ENCODE data around the gene DNAH1.
A peak's percentile ranks its signal among the peaks of the same experiment; 100 is the strongest.

The DNAH1 gene

DNA sequence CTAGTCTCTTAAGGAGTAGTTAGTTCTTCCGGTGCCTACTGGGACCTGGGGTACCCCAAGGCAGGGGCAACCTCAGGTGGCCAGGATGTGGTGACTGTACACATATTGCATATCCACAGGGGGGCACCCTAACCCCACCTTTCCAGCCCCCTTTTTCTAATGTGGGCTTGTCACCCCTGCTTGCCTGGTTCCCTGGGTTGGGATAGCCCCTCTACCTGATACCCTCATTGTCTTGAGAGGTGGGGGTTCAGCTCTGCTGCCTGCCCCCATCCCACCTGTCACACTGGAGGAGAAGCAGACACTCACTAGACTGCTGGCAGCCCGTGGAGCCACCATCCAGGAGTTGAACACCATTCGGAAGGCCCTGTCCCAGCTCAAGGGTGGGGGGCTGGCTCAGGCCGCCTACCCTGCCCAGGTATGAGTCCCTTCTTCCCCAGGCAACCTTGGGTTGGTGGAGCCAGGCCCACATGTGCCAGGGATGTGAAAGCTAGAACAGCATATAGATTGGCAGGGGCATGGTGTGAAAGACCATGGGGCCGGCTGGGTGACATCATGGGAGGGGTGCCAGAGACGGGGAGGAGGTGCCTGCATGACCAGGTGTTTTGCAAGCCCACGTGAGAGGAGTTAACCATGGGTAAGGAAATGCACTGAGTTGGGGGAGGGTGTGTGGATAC, 24.5 kb upstream of the DNAH1 start:
- no peak for DNase-seq

- no peak for DNase-seq
Measured at GRCh38 chr3:52292247-52293065, 23.7 kb upstream of the DNAH1 start.

- no peak for DNase-seq
Measured at GRCh38 chr3:52293491-52294319, 22.4 kb upstream of the DNAH1 start.

GRCh38 chr3:52294320-52295150, 21.6 kb upstream of the DNAH1 start:
- no peak for DNase-seq

GRCh38 chr3:52295671-52296208, 20.4 kb upstream of the DNAH1 start:
- DNase-seq = no peak

DNA sequence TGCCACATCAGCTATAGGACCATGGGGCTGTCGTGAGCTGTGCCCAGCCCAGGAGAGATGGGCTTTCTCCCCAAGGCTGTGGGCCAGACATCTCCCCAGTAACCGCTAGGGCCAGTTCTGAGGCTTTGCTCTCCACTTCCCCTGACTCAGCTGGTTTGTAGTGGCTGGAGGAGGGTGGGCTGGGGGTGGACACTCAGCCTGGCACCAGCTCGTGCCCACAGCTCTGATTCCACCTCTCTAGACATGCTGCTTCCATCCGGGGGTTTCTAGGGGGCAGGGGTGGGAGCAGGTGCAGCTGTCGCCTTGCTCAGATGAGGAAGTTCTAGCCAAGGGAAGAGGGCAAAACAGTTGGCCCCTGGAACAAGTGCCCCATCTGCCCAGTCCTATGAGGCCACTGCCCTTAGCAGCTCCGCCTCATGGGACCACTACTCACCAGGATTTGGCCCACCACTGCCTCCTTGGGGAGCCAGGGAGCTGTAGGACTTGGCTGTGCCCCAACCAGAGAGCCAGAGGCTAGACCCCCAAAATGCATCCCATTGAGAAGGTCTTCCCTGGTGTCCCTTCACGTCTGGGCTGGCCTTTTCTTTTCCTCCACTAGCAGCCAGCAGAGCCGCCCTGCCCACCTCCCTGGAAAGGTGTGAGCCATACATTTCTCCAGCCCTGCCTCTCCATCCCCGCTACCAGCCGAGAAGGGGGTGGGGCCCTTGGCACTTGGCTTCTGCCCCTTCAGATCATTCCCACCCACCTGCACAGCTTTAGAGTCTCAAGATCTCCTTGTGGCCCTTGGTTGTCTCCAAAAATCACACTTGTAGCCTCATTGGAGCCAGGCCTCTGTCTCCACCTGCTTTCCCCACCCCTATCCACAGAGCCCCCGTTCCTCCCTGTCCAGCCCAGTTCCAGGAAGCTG, 18.6 kb upstream of the DNAH1 start:
- DNase-seq = no peak

DNA sequence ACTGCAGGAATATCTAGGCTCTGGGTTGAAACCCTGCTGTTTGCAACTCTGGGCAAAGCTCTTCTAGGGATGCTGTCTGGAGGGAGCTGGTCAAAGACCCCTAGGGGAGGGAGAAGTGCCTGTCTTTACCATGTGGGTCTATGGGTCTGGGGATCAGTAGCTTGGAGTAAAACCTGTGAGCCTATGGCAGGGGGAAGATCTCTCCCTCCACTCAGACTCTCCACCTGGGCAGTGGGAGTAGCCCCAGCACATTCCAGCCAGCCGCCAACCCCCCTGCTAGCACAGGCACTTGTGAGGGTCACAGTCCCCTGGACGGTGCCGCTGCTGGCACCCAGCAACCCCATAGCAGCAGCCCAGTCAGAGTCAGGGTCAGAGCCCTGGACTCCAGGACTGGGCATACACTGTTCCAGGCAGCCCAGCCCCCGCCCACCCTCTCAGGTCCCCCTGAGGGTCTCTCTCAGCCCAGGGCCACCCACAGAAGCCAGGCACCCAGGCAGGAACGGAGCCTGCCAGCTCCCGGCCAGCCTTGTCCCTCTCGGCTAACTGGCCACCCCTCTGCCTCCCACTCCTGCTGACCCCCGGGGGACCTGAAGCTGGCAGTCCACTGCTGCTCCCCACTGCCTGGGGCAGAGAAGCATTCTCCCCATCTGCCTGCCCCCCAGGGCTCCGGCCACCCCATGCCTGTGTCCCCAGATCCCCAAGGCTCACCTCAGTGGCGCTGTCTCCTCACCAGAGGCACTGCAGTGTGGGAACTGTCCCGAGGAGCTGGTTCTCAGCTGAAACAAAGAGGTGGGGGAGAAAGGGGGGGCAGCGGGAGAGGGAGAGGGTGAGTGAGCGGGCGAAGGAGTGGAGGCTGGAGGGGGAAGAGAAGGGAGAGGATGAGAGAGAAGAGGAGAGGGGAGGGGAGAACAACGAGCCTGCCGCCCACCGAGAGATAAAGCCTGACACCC, 17.7 kb upstream of the DNAH1 start:
- DNase-seq = no peak

- DNase-seq = no peak
Measured at GRCh38 chr3:52299247-52299878, 16.8 kb upstream of the DNAH1 start.

DNA sequence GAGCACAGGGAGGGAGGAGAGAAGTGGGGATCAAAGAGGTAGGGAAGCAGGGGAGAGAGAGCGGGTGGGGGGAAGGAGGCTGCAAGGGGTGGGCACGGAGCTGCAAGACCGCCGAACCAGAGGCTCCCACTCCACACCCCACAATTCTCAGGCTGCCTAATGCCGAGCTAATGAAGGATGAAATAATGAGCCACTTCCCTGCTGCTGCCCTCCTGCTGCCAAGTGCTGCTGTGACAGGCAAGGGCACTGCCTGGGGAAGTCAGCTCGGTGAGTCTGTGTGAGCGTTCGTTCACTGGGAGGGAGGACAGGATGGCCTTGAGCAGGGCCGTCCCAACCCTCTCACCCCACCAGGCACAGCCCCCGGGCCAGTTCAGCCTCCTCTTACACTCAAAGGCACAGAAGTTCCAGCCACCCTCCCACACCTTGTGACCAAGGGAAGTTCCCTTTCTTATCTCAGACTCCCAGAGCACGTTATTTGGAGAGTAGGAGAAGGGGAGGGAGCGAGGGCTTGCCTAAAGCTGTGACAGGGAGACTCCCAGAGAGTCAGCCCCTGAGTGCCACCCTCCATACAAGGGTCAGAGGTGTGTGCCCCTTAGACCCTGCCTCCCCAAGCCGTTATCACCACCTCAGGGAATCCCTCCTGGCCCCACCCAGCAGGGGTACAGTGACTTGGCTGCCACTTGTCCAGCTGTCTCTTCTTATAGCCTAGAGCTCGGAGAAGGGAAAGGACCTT, 16.1 kb upstream of the DNAH1 start:
- DNase-seq = no peak

DNA sequence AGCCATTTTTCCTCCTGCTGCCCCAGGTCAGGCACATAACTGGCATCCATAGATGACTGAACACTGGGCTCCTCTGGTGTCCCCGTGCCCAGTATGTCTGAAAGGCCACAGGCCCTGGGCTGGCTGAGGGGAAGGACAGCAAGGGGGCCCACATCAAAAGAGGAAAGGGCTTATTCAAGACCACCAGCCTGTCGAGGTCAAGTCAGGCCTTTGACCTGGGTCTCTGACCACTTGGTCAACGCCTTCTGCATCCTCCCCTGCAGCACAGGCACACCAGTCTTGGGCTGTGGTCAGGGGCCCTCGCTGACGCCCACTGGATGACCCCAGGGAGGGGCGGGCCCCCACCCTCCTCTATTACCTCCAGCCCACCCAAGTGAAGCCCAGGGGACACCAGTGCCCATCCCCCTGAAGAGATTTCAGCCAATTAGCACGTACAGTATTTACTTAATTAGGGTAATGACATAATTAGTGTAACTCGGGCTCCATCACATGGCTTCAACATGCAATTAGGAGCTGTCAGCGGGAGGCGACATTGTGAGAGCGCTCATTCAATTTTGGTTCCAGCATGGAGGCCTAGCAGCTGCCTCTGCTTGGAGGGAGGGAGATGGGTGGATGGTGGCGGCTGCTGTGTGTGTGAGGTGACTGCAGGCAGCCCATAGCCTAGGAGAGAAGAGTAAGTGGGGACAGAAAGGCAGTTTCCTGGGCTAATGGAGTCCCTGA, 13.5 kb upstream of the DNAH1 start:
- no peak for DNase-seq

DNA sequence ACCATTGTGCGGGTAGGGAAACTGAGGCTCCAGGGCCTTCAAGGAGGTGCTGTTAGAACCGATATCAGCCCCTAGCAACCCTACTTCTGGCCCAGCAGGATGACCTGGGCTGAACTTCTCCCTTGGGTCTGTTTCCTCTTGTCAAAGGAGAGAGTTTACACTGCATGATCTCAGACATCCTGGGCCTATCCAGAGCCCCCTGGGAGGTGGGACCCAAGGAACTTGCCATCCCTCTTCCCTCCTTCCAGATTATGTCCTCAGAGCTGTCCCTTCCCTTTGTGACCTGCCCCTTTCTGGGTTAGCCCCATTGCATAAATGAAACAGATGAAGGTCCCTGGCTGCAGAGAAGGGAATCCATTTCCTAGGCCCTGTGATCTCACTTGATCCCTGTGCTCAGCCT, 12.3 kb upstream of the DNAH1 start:
- DNase-seq = no peak

- no peak for DNase-seq
Measured at GRCh38 chr3:52305926-52306325, 10.2 kb upstream of the DNAH1 start.

- no peak for DNase-seq
Measured at GRCh38 chr3:52306978-52307377, 9.1 kb upstream of the DNAH1 start.

DNA sequence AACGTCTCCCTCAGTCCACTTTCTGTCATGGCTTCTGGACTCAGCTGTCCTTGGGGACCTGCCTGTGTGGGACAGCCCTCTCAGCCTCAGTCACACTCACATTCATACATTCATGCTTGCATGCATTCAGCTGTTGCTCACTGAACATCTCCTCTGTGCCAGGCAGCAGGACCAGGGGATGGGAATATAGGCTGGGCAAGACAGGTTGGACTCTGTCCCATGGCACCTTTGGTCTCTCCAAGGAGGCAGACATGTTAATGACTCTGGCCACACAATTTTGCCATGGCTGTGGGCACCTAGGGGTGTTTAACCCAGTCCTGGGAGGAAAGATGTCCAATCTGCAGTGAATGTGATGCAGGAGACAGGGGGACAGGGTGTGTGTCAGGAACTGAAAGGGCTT, 7.8 kb upstream of the DNAH1 start:
- no peak for DNase-seq

DNA sequence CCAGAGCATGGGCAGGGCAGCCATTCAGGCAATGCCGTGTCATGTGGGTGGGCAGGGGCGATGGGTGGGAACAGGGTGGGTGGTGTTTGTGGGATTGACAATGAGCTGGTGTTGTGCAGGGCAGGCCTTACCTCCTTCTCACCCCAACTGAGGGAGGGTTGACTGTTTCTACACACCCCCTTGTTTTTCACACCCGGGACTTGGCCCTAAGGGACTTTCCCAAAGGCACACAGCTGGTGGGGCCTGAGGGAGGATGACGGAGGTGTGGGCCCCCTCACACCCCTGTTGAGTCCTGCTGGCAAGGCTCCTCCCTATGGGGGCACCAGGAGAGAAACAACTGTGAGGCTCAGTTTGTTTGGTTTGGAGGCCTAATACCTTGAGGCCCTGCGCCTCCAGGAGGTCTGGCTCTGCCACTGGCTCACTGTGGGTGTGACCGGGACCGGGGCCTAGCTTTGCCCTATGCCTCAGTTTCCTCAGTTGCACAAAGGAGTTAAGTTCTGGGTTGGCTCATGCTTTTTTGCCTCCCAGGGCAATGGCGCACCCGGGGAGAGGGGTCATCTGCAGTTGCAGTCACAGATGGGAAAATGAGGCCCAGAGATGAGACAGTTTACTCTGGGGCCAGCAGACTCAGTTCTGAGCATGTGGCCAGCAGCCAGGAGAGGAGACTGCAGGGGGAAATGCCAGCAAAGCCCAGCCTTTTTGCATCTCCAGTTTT, 5.1 kb upstream of the DNAH1 start:
- no peak for DNase-seq

- DNase-seq = peak; percentile 61
Measured at GRCh38 chr3:52311576-52312119, 4.5 kb upstream of the DNAH1 start.

GRCh38 chr3:52313188-52313773, 2.8 kb upstream of the DNAH1 start:
- DNase-seq = no peak

All from SHP77 treated with DMSO at 0.1 percent for 48 hours (cell line).